WTC11 (cell line): ENCODE results near the gene PCDH1.

Source experiments
- CREB1 ChIP-seq: sonication (generic); formaldehyde crosslinking; IDR thresholded peaks from 2 replicates; pipeline ENCODE4 v1.8.0; 2023; ENCODE audit warnings: mild to moderate bottlenecking, missing genetic modification reagents
- CTCF ChIP-seq: fragments of 200-600 bp; IDR thresholded peaks from 2 replicates; pipeline ENCODE4 v1.8.0; 2022; ENCODE audit warnings: antibody characterized with exemption
- FOXJ3 ChIP-seq: sonication (generic); formaldehyde crosslinking; IDR thresholded peaks from 2 replicates; pipeline ENCODE4 v1.9.0; 2021; ENCODE audit warnings: missing genetic modification reagents, mild to moderate bottlenecking, borderline replicate concordance
- NFE2L1 ChIP-seq: sonication (generic); formaldehyde crosslinking; IDR thresholded peaks from 2 replicates; pipeline ENCODE4 v1.8.1; 2023; ENCODE audit warnings: missing genetic modification reagents
- ZNF263 ChIP-seq: sonication (generic); formaldehyde crosslinking; IDR thresholded peaks from 2 replicates; pipeline ENCODE4 v1.8.1; 2022; ENCODE audit warnings: low read depth, mild to moderate bottlenecking, moderate library complexity, missing genetic modification reagents
- TF ChIP-seq, protein P1 (sequence below): sonication (generic); formaldehyde crosslinking; IDR thresholded peaks from 2 replicates; pipeline ENCODE4 v1.8.0; 2022; ENCODE audit warnings: mild to moderate bottlenecking, missing genetic modification reagents
- TF ChIP-seq, protein P2 (sequence below): sonication (generic); formaldehyde crosslinking; IDR thresholded peaks from 2 replicates; pipeline ENCODE4 v1.8.0; 2022; ENCODE audit warnings: missing genetic modification reagents
- TF ChIP-seq, protein P3 (sequence below): sonication (generic); formaldehyde crosslinking; conservative IDR thresholded peaks from 2 replicates; pipeline ENCODE4 v1.8.1; 2022; ENCODE audit warnings: mild to moderate bottlenecking, missing genetic modification reagents

DNA sequence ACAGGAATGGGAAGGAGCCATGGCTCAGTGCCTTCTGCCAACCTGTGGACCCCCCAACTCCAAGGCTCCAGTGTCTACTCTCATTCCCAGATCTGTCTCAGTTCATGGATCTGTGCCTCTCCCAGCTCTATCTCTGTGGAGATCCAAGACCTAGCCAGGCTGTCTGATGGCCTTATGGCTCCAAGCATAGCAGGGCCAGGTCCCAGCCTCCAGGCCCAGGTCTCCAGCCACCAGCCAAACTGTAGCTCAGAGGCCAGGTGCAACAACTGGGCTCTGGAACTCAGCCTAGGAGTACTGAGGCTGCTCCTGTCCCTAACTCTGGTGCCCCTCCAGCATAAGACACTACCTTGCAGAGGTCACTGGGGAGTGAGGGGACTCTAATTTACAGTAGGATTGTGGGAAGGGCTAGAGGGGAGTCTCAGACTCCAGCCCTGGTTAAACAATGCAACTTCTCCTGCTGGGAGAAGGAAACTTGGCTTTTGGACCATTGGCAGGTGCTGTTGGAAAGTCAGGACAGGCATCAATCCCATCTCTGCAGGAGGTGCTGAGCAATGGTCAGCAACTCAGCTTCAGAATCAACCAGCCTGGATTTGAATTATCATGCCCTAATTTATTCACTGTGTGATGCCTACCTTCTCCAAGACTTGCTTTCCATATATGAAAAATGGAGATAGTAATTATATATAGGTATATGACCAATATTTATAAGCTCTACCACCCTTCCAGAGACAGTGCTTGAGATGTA is 63.0 kb downstream of the PCDH1 start:
- TF ChIP-seq CREB1 (CRISPR knock-in tag) = no peak
- TF ChIP-seq, protein P1, sequence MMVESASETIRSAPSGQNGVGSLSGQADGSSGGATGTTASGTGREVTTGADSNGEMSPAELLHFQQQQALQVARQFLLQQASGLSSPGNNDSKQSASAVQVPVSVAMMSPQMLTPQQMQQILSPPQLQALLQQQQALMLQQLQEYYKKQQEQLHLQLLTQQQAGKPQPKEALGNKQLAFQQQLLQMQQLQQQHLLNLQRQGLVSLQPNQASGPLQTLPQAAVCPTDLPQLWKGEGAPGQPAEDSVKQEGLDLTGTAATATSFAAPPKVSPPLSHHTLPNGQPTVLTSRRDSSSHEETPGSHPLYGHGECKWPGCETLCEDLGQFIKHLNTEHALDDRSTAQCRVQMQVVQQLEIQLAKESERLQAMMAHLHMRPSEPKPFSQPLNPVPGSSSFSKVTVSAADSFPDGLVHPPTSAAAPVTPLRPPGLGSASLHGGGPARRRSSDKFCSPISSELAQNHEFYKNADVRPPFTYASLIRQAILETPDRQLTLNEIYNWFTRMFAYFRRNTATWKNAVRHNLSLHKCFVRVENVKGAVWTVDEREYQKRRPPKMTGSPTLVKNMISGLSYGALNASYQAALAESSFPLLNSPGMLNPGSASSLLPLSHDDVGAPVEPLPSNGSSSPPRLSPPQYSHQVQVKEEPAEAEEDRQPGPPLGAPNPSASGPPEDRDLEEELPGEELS (CRISPR knock-in tag) = no peak
- TF ChIP-seq, protein P2, sequence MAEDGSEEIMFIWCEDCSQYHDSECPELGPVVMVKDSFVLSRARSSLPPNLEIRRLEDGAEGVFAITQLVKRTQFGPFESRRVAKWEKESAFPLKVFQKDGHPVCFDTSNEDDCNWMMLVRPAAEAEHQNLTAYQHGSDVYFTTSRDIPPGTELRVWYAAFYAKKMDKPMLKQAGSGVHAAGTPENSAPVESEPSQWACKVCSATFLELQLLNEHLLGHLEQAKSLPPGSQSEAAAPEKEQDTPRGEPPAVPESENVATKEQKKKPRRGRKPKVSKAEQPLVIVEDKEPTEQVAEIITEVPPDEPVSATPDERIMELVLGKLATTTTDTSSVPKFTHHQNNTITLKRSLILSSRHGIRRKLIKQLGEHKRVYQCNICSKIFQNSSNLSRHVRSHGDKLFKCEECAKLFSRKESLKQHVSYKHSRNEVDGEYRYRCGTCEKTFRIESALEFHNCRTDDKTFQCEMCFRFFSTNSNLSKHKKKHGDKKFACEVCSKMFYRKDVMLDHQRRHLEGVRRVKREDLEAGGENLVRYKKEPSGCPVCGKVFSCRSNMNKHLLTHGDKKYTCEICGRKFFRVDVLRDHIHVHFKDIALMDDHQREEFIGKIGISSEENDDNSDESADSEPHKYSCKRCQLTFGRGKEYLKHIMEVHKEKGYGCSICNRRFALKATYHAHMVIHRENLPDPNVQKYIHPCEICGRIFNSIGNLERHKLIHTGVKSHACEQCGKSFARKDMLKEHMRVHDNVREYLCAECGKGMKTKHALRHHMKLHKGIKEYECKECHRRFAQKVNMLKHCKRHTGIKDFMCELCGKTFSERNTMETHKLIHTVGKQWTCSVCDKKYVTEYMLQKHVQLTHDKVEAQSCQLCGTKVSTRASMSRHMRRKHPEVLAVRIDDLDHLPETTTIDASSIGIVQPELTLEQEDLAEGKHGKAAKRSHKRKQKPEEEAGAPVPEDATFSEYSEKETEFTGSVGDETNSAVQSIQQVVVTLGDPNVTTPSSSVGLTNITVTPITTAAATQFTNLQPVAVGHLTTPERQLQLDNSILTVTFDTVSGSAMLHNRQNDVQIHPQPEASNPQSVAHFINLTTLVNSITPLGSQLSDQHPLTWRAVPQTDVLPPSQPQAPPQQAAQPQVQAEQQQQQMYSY = no peak
- TF ChIP-seq FOXJ3 = no peak
- TF ChIP-seq CTCF = no peak
- TF ChIP-seq ZNF263 (CRISPR knock-in tag) = no peak
- TF ChIP-seq NFE2L1 (CRISPR knock-in tag) = no peak
- TF ChIP-seq, protein P3, sequence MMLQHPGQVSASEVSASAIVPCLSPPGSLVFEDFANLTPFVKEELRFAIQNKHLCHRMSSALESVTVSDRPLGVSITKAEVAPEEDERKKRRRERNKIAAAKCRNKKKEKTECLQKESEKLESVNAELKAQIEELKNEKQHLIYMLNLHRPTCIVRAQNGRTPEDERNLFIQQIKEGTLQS = no peak
